ENCODE results near the gene GBX2. TPM values are rescaled to one million over a fixed set of nuclear protein-coding genes. Genes with fewer than 3 reads are reported as not detected.

GBX2 gene
- total and polyA plus RNA-seq, 10 of the 15 experiments (the other 5 are each of a cell fraction or from before 2014, with no cell fraction given): not detected

- TF ChIP-seq SMAD1 (IDR thresholded peaks at IDR 0.05; ENCODE audit: low read depth, partially characterized antibody) (no peak), HCFC1 (IDR thresholded peaks at IDR 0.05; ENCODE audit: low read length) (no peak), ZBTB4 (CRISPR knock-in tag; IDR thresholded peaks at IDR 0.05) (no peak), DPF2 (IDR thresholded peaks at IDR 0.05) (no peak)
Measured at GRCh38 chr2:236208019-236208926, 40.1 kb upstream of the GBX2 start (continued).

DNA sequence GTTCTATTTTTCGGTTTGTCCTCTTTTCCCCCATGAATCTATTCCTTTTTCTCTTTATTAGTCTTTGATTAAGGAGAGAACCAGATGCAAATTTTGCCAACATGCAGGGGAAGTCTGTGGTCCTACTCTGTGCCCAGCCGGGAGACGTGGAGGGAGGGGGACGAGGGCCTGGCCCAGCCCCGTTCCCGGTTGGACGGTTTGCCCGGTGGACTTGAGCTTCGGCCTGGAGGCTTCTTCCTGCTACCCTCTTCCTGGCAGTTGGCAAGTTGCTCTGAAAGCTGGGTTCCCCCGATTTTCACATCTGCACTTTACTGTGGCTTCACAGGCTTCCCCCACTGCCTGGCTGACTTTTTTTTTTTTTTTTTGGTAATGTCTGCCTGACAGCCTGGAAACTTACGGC lies 39.3 kb upstream of the GBX2 start:
- H3K9ac ChIP-seq (ENCODE audit: control insufficient read depth, insufficient read depth, low read length): no peak overlapping the region
- DNase-seq (ENCODE audit: low read depth, low spot score): no peak
- intact Hi-C loops (cut with micrococcal nuclease; ENCODE audit: unreplicated experiment) (no loop called here), in situ Hi-C loops (cut with MboI) (no loop called here)
- BruUV-seq (replicated peaks): no TSS peak
- WGBS (ENCODE audit: insufficient coverage, insufficient replicate concordance, low lambda C conversion rate, missing lambda C conversion rate): 41% methylated on average over 11 of the region's 11 CpGs
- no peaks in the 10 kb centered on the region for H4K20me1 ChIP-seq (ENCODE audit: control insufficient read depth, insufficient read depth)
- ChIA-PET CTCF (interaction anchor here (0.6 kb wide), 2 partner anchors 795 to 861 kb away, joined by 3 read pairs; no protein-coding TSS in a partner anchor), SMC1A (ENCODE audit: uncharacterized antibody, unreplicated experiment) (no interaction called here), RAD21 (ENCODE audit: unreplicated experiment) (no interaction called here), POLR2A (no interaction called here)
- H3K4me3 ChIP-seq: no peak overlapping the region
- no peaks in the 10 kb centered on the region for H3K36me3 ChIP-seq (ENCODE audit: control insufficient read depth in 2 of 2, insufficient read depth in 2 of 2, low read length in 1 of 2)
- H3K79me2 ChIP-seq (ENCODE audit: control insufficient read depth, insufficient read depth, low read length): no peaks in the 10 kb centered on the region
- ATAC-seq: no peak
- no peak overlapping the region for H3K27ac ChIP-seq (ENCODE audit: control insufficient read depth, insufficient read depth)
- H3K27me3 ChIP-seq (replicated peaks in 1 of 2; ENCODE audit: control insufficient read depth in 2 of 2, insufficient read depth in 2 of 2, low read length in 1 of 2): peaks cover 0 to 2% of the 10 kb centered on the region in 2 experiments; a peak in 2 of 4 replicates
- FAIRE-seq: no peak
- H3K4me2 ChIP-seq (ENCODE audit: control insufficient read depth, insufficient read depth): no peak overlapping the region
- H2AFZ ChIP-seq (ENCODE audit: control insufficient read depth, low read depth, low read length): no peak overlapping the region
- no peaks in the 10 kb centered on the region for H3K4me1 ChIP-seq (ENCODE audit: control insufficient read depth, insufficient read depth, low read length)
- no peaks in the 10 kb centered on the region for H3K9me3 ChIP-seq (replicated peaks; ENCODE audit: control insufficient read depth, insufficient read depth, low read length)
- TF ChIP-seq HDAC6 (IDR thresholded peaks at IDR 0.05; ENCODE audit: unreplicated experiment) (no peak), CBX3 (IDR thresholded peaks at IDR 0.05; ENCODE audit: borderline replicate concordance, low read depth) (no peak), ZBTB11 (CRISPR knock-in tag; IDR thresholded peaks at IDR 0.05) (no peak), BCL3 (IDR thresholded peaks at IDR 0.05; ENCODE audit: borderline replicate concordance, insufficient read depth, low read depth, low read length, poor library complexity, severe bottlenecking) (no peak), SREBF1 (IDR thresholded peaks at IDR 0.05; ENCODE audit: low read length) (no peak), JUND (IDR thresholded peaks at IDR 0.05; ENCODE audit: low read depth, low read length) (no peak), YBX1 (IDR thresholded peaks at IDR 0.05) (no peak)
- TF ChIP-seq, protein P1, sequence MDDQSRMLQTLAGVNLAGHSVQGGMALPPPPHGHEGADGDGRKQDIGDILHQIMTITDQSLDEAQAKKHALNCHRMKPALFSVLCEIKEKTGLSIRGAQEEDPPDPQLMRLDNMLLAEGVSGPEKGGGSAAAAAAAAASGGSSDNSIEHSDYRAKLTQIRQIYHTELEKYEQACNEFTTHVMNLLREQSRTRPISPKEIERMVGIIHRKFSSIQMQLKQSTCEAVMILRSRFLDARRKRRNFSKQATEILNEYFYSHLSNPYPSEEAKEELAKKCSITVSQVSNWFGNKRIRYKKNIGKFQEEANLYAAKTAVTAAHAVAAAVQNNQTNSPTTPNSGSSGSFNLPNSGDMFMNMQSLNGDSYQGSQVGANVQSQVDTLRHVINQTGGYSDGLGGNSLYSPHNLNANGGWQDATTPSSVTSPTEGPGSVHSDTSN (IDR thresholded peaks at IDR 0.05; ENCODE audit: insufficient replicate concordance, low read depth, low read length): no peak

All from GM12878 (cell line).